K562 (cell line): ENCODE results near the gene COX6B1. TPM values are rescaled to one million over a fixed set of nuclear protein-coding genes. Genes with fewer than 3 reads are reported as not detected.
A peak's percentile ranks its signal among the peaks of the same experiment; 100 is the strongest.

Experiments used
- CBX8 ChIP-seq: fragments of 200-600 bp; sonication (generic); IDR thresholded peaks from 2 replicates; pipeline ENCODE4 v1.6.1; 2012; ENCODE audit warnings: borderline replicate concordance, mixed run types, low read depth, mild to moderate bottlenecking, moderate library complexity, mixed read lengths, low read length, control low read depth, inconsistent platforms; ENCODE audit not compliant: poor library complexity, severe bottlenecking; ENCODE audit errors: extremely low read depth
- GTF2F1 ChIP-seq: IDR thresholded peaks from 2 replicates; pipeline ENCODE4 v1.6.1; 2011; ENCODE audit warnings: low read depth, low read length, improper control_type of control experiment
- MEIS2 ChIP-seq: fragments of 450-650 bp; IDR thresholded peaks from 2 replicates; pipeline ENCODE4 v1.6.1; 2014; ENCODE audit warnings: mild to moderate bottlenecking; ENCODE audit not compliant: partially characterized antibody
- POLR2AphosphoS5 ChIP-seq: IDR thresholded peaks from 2 replicates; pipeline ENCODE4 v1.6.1; 2011; ENCODE audit warnings: mild to moderate bottlenecking, low read depth, low read length, moderate library complexity; ENCODE audit not compliant: control insufficient read depth, insufficient read depth
- TSC22D4 ChIP-seq: fragments of 450-650 bp; IDR thresholded peaks from 2 replicates; pipeline ENCODE4 v1.6.1; 2016; ENCODE audit warnings: missing genetic modification characterization, missing biosample characterization, control low read depth
- ZNF253 ChIP-seq: fragments of 250-450 bp; sonication (Bioruptor Pico); conservative IDR thresholded peaks from 2 replicates; pipeline ENCODE4 v1.6.1; 2021; ENCODE audit warnings: mild to moderate bottlenecking
- ZNF695 ChIP-seq: fragments of 450-650 bp; formaldehyde crosslinking; IDR thresholded peaks from 2 replicates; pipeline ENCODE4 v1.4.0; 2020; ENCODE audit warnings: mild to moderate bottlenecking, moderate library complexity
- ZNF696 ChIP-seq: fragments of 250-450 bp; sonication (Bioruptor Pico); conservative IDR thresholded peaks from 2 replicates; pipeline ENCODE4 v1.4.0; 2020; ENCODE audit warnings: mild to moderate bottlenecking, moderate library complexity
- ZSCAN32 ChIP-seq: fragments of 450-650 bp; formaldehyde crosslinking; IDR thresholded peaks from 2 replicates; pipeline ENCODE4 v1.4.0; 2020; ENCODE audit warnings: mild to moderate bottlenecking, moderate library complexity
- polyA plus RNA-seq, 8 experiments: library from polyadenylated mRNA; depleted of rRNA in 4 of 8; stranded (reverse) in 5 of 8; unstranded in 3 of 8; fragments of >200 nt; fragmentation: Nextera tagmentation in 2 of 8; fragmentation: Illumina TruSeq in 1 of 8; extraction: Ambion mirVana in 2 of 8; extraction: Trizol in 1 of 8; gene quantifications; 2 replicates each; pipeline versions ENCODE4 v1.2.1 to v1.2.3, GENCODE V29; 2011 to 2014; ENCODE audit warnings: inconsistent platforms in 1 of 8, missing spikeins in 1 of 8
- total RNA-seq, 7 experiments: library from RNA; depleted of rRNA in 6 of 7; stranded (reverse); fragments of >200 nt in 6 of 7; fragmentation: Illumina TruSeq in 2 of 7; extraction: Trizol in 2 of 7; gene quantifications; 2 replicates each; pipeline versions ENCODE4 v1.2.1 to v1.2.3, GENCODE V29; 2011 to 2021; ENCODE audit warnings: low replicate concordance in 1 of 7
- TF ChIP-seq, protein P1 (sequence below), 2 experiments: fragments of 450-650 bp in 1 of 2; sonication (generic) in 1 of 2; formaldehyde crosslinking in 1 of 2; IDR thresholded peaks; 2 replicates each; pipeline versions ENCODE4 v1.7.1 to v1.9.0; 2016 to 2022; ENCODE audit warnings: inconsistent platforms in 1 of 2, mild to moderate bottlenecking in 1 of 2, missing genetic modification reagents in 1 of 2
- TF ChIP-seq, protein P2 (sequence below): fragments of 250-450 bp; sonication (Bioruptor Pico); IDR thresholded peaks from 2 replicates; pipeline ENCODE4 v1.5.0; 2022; ENCODE audit warnings: mild to moderate bottlenecking
- TF ChIP-seq, protein P3 (sequence below): fragments of 250-450 bp; sonication (Bioruptor Pico); IDR thresholded peaks from 2 replicates; pipeline ENCODE4 v1.6.1; 2021; ENCODE audit warnings: mild to moderate bottlenecking
- TF ChIP-seq, protein P4 (sequence below), 2 experiments: fragments of 250-450 bp in 1 of 2; fragments of 450-650 bp in 1 of 2; sonication (Bioruptor Pico) in 1 of 2; IDR thresholded peaks; 2 replicates each; pipeline versions ENCODE4 v1.6.1 to v1.8.0; 2016 to 2021; ENCODE audit warnings: mild to moderate bottlenecking in 2 of 2, moderate library complexity in 2 of 2, missing compliant biosample characterization in 1 of 2, missing genetic modification characterization in 1 of 2

COX6B1 gene
- total and polyA plus RNA-seq, 9 of the 15 experiments (the other 6 are each of a cell fraction or from before 2014, with no cell fraction given): 777 to 2,393 (median 1,219) TPM

DNA sequence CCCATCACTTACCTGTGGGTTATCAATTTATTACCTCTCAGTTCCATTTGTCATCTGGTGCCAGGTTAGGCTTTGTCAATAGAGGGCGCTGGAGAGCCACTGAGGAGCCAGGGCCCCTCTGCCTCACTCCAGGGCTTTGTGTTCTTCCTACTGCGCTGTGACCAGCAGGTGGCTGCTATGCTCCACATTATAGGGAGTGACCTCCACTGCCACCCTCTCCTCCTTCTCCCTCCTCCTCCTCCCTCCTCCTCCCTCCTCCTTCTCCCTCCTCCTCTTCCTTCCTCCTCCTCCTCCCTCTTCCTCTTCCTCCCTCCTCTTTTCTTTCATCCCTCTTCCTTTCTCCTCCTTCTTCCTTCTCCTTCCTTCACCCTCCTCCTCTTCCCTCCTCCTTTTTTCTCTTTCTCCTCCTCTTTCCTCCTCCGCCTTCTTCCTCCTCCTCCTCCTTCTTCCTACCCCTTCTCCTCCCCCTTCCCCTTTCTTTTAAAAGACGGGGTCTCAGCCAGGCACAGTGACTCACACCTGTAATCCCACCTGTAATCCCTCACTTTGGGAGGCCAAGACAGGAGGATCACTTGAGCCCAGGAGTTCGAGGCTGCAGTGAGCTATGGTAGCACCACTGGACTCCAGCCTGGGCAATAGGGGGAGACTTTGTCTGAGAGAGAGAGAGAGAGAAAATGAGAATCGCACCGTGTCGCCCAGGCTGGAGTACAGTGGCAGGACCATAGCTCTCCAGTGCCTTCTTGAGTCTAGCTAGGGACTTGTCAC is 45.9 kb downstream of the COX6B1 start (continued):
- TF ChIP-seq, protein P1, sequence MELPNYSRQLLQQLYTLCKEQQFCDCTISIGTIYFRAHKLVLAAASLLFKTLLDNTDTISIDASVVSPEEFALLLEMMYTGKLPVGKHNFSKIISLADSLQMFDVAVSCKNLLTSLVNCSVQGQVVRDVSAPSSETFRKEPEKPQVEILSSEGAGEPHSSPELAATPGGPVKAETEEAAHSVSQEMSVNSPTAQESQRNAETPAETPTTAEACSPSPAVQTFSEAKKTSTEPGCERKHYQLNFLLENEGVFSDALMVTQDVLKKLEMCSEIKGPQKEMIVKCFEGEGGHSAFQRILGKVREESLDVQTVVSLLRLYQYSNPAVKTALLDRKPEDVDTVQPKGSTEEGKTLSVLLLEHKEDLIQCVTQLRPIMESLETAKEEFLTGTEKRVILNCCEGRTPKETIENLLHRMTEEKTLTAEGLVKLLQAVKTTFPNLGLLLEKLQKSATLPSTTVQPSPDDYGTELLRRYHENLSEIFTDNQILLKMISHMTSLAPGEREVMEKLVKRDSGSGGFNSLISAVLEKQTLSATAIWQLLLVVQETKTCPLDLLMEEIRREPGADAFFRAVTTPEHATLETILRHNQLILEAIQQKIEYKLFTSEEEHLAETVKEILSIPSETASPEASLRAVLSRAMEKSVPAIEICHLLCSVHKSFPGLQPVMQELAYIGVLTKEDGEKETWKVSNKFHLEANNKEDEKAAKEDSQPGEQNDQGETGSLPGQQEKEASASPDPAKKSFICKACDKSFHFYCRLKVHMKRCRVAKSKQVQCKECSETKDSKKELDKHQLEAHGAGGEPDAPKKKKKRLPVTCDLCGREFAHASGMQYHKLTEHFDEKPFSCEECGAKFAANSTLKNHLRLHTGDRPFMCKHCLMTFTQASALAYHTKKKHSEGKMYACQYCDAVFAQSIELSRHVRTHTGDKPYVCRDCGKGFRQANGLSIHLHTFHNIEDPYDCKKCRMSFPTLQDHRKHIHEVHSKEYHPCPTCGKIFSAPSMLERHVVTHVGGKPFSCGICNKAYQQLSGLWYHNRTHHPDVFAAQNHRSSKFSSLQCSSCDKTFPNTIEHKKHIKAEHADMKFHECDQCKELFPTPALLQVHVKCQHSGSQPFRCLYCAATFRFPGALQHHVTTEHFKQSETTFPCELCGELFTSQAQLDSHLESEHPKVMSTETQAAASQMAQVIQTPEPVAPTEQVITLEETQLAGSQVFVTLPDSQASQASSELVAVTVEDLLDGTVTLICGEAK (IDR thresholded peaks at IDR 0.05): no peak
- TF ChIP-seq, protein P1 (CRISPR knock-in tag; IDR thresholded peaks at IDR 0.05): no peak
- TF ChIP-seq, protein P2, sequence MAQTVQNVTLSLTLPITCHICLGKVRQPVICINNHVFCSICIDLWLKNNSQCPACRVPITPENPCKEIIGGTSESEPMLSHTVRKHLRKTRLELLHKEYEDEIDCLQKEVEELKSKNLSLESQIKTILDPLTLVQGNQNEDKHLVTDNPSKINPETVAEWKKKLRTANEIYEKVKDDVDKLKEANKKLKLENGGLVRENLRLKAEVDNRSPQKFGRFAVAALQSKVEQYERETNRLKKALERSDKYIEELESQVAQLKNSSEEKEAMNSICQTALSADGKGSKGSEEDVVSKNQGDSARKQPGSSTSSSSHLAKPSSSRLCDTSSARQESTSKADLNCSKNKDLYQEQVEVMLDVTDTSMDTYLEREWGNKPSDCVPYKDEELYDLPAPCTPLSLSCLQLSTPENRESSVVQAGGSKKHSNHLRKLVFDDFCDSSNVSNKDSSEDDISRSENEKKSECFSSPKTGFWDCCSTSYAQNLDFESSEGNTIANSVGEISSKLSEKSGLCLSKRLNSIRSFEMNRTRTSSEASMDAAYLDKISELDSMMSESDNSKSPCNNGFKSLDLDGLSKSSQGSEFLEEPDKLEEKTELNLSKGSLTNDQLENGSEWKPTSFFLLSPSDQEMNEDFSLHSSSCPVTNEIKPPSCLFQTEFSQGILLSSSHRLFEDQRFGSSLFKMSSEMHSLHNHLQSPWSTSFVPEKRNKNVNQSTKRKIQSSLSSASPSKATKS: no peak
- no peak for TF ChIP-seq GTF2F1
- no peak for TF ChIP-seq CBX8
- TF ChIP-seq ZNF253 (CRISPR knock-in tag): no peak
- TF ChIP-seq, protein P3, sequence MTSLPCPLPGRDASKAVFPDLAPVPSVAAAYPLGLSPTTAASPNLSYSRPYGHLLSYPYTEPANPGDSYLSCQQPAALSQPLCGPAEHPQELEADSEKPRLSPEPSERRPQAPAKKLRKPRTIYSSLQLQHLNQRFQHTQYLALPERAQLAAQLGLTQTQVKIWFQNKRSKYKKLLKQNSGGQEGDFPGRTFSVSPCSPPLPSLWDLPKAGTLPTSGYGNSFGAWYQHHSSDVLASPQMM: no peak
- no peak for TF ChIP-seq POLR2AphosphoS5
- no peak for TF ChIP-seq ZNF696
- TF ChIP-seq TSC22D4 (tag): no peak
- TF ChIP-seq, protein P4, sequence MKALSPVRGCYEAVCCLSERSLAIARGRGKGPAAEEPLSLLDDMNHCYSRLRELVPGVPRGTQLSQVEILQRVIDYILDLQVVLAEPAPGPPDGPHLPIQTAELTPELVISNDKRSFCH (CRISPR knock-in tag; IDR thresholded peaks at IDR 0.05): no peak
- TF ChIP-seq, protein P4 (tag; IDR thresholded peaks at IDR 0.05): no peak
- peak; percentile 47 for TF ChIP-seq MEIS2
- no peak for TF ChIP-seq ZNF695 (CRISPR knock-in tag)
- TF ChIP-seq ZSCAN32 (CRISPR knock-in tag): no peak
